D341Med (cell line): ENCODE measurements around the gene RALGPS2.

Source experiments
- DNase-seq: peaks from one replicate; pipeline ENCODE4 v3.0.0; 2012; ENCODE audit warnings: low spot score

Gene RALGPS2

GRCh38 chr1:178919581-178919980 is 194.5 kb downstream of the RALGPS2 start:
- DNase-seq: no peak

- no peak for DNase-seq
These were observed 196.5 kb downstream of the RALGPS2 start for GRCh38 chr1:178921499-178921898.

- no peak for DNase-seq
These were observed 198.5 kb downstream of the RALGPS2 start for GRCh38 chr1:178923512-178923911.

GRCh38 chr1:178926046-178926445 is 201.0 kb downstream of the RALGPS2 start:
- DNase-seq: no peak

- no peak for DNase-seq
These were observed 202.0 kb downstream of the RALGPS2 start for GRCh38 chr1:178927003-178927402.

GRCh38 chr1:178928041-178928440 is 203.0 kb downstream of the RALGPS2 start:
- no peak for DNase-seq

GRCh38 chr1:178928976-178929375 is 203.9 kb downstream of the RALGPS2 start:
- no peak for DNase-seq

GRCh38 chr1:178931858-178932551 is 207.0 kb downstream of the RALGPS2 start:
- DNase-seq: no peak

- DNase-seq: no peak
These were observed 207.5 kb downstream of the RALGPS2 start for GRCh38 chr1:178932552-178932906.

GRCh38 chr1:178933105-178933561 is 208.1 kb downstream of the RALGPS2 start:
- no peak for DNase-seq

GRCh38 chr1:178933709-178934490 is 208.9 kb downstream of the RALGPS2 start:
- no peak for DNase-seq

GRCh38 chr1:178934546-178934945 is 209.5 kb downstream of the RALGPS2 start:
- DNase-seq: no peak

GRCh38 chr1:178935610-178936009 is 210.6 kb downstream of the RALGPS2 start:
- DNase-seq: no peak

GRCh38 chr1:178937695-178938094 is 212.7 kb downstream of the RALGPS2 start:
- no peak for DNase-seq

- DNase-seq: no peak
These were observed 213.3 kb downstream of the RALGPS2 start for GRCh38 chr1:178938101-178938958.

- no peak for DNase-seq
These were observed 213.9 kb downstream of the RALGPS2 start for GRCh38 chr1:178938959-178939317.

GRCh38 chr1:178939338-178940067 is 214.5 kb downstream of the RALGPS2 start:
- DNase-seq: no peak

- DNase-seq: no peak
These were observed 215.2 kb downstream of the RALGPS2 start for GRCh38 chr1:178940068-178940765.

GRCh38 chr1:178941261-178941689 is 216.2 kb downstream of the RALGPS2 start:
- no peak for DNase-seq

GRCh38 chr1:178941849-178942248 is 216.8 kb downstream of the RALGPS2 start:
- no peak for DNase-seq
